Suprapubic skin (tissue), 4 donors: ENCODE measurements around the gene C14orf180.

Source experiments
- CTCF ChIP-seq, 2 donors: fragments of 200-600 bp in 1 of 2; fragments of 450-650 bp in 1 of 2; sonication (generic) in 1 of 2; IDR thresholded peaks; one replicate each; pipeline ENCODE4 v1.5.1; 2016 to 2019; ENCODE audit warnings: antibody characterized with exemption in 2 of 2, mild to moderate bottlenecking in 1 of 2, moderate library complexity in 1 of 2
- EP300 ChIP-seq: sonication (generic); formaldehyde crosslinking; IDR thresholded peaks from one replicate; pipeline ENCODE4 v1.6.1; 2017; ENCODE audit warnings: antibody characterized with exemption
- POLR2A ChIP-seq, 2 donors: fragments of 450-650 bp; IDR thresholded peaks; one replicate each; pipeline ENCODE4 v1.6.1; 2017; ENCODE audit warnings: antibody characterized with exemption in 2 of 2, mild to moderate bottlenecking in 2 of 2, moderate library complexity in 2 of 2
- POLR2AphosphoS5 ChIP-seq, 3 donors: sonication (generic); formaldehyde crosslinking; IDR thresholded peaks; one replicate each; pipeline ENCODE4 v1.6.1; 2017; ENCODE audit warnings: antibody characterized with exemption in 3 of 3

DNA sequence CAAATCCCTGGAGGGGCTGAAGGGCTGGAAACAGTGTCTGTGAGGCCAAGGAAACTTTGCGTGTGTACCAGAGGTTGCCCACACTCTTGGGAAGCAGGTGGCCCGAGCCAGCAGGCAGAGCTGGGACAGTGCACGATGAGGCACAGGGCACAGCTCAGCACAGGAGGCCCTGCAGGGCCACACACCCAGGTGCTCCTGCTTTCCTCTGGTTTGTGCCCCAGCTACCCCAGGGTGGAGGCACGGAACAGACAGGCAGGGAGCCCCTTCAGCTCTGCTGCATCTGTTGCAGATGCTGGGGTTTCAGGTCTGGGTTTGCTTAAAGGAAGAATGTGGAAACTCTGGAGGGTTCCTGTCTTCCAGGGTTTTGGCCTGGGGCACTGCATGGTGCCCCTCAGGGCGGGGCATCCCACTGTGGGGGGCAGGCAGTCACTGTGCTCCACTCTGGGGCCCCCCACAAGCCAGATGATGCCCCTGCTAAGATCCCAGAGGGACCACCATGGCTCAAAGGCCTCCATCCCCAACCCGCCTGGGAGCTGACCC lies 16.4 kb downstream of the C14orf180 start:
- TF ChIP-seq EP300 (no peak), CTCF (IDR thresholded peaks at IDR 0.05) (no peak), POLR2AphosphoS5 (IDR thresholded peaks at IDR 0.05) (no peak), POLR2A (IDR thresholded peaks at IDR 0.05) (no peak)
